NCI-H2196 (cell line): Measurements from ENCODE around the gene IL17REL.
A peak's percentile ranks its signal among the peaks of the same experiment; 100 is the strongest.

Experiments
- DNase-seq: peaks from one replicate; lab custom pipeline; 2025; ENCODE audit not compliant: unreplicated experiment; lab: John Stamatoyannopoulos, UW

IL17REL gene

DNA sequence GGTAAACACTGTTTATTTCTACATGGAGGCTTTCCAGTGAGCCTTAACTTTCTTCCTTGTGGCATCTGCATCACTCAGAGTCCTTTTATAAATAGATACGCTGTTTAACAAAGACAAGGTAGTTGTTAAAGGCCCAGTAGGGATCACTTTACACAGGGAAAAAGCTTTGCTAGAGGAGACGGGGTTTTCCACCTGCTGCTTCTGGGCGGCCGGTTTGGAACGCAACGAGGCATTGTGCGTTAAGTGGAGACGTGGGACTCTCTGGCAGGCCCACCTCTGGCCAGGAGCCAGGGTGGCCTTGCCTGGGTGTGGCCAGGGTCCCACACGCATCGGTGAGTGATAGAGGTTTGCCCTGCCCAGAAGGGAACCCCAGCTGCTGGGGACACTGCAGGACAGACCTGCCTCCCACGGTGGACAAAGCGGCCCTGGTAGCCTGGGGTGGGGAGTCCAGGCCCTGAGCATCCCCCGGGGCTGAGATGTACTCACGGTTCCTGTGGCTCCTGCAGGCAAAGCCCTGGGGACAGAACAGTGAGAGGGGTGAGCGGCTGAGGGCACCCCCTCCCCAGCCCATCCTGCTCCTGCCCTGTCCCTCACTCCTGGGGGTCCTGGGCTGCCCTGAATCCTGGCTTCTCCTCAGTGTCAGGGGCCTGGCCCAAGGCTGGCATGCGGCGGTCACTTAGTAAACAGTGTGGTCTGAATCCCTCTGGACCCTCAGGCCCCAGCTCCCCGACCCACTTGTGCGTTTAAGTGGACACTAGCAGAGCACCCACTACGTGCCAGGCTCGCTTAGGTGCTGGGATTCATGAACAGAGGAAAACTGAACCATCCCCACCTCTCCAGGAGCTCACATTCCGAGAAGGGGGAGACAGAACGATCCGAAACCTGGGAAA, 4.2 kb downstream of the IL17REL start:
- peak; percentile 58 for DNase-seq

DNA sequence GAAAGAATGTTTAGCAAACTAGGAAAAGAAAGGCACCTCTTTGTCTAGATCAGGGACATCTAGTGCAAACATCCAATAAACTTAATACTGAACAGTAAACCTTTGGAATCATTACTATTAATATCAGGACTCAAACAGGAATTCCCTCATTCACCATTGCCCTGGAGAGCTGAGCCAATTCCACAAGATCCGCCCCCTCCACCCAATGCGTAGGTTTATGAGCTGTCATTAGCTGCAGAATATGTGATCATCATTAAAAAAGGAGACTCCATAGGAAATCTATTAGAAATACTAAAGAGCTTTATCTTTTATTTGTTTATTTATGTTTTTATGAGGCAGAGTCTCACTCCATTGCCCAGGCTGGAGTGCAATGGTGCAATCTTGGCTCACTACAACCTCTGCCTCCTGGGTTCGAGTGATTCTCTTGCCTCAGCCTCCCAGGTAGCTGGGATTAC, 5.5 kb downstream of the IL17REL start:
- no peak for DNase-seq

DNA sequence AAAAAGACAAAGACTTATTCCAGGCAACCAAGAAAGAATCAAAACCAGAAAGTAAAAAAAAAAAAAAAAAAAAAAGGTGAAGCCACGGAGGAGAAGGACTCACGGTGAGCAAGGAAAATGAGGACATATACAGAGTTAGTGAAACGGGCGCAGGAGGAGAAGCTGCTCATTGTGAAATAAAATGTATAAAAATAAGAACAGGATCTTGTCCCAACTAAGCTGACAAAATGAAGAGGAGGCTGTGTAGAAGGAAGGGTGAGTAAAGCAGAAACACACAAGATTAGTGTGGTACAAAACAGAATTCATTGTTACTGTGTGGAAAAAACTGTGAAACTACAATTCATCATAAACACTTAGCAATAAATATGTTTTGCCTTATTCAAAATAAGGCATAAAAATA, 7.6 kb downstream of the IL17REL start:
- no peak for DNase-seq

DNA sequence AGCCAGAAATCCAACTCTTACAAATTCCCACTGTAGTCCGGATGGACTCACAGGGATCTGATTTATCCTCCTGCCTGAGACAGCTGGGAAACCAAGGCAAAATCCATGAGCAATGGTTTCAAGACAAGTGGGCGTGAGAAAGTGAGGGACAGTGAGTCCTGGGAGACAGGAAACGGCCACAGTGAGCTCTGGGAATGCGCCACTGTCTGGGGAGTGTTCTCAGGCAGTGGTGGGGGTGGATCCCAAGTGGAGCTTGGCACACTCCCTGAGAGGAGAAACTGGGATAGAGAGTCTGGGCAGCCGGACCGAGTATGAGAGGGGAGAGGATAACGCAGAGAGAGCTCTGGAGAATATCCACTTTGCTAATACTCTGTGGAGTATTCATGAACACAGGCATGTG, 9.8 kb downstream of the IL17REL start:
- DNase-seq = no peak

DNA sequence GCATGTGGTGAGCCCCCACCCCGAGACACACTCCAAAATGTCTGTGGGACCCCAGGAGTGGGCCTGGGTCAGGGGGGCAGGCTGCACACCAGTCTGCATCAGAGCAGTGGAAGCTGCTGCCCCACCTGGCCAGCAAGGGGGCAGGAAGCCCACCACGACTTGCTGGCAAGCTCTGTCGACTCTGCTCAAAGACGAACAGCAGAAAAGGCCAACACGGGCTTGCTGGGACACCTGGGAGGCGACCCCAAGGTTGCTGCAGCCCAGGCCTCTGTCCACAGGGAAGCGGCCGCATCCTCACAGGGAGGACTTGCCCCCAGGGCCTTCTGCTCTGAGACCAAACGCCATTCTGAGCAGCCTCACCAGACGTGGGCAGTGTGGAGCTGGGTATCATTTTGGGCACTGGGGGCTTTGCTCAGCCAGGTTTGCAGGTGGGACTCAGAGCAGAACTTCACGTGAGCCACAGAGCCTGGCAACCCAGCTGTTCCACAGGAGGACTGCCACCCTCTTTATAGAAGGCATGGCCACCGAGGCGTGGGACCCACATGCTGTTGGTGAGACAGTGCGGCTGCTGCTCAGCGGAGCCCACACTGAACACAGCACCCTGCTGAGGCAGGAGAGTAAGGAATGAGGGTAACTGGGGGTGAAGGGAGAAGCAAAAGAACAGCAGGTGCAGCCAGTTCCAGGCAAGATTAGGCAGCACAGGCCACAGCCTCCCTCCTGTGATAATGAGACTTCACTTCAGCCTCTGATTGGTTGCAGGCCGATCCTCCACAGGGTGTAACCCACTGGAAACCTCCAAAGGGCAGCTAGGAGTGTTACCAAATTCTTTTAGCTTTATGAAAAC, 11.0 kb downstream of the IL17REL start:
- no peak for DNase-seq

DNA sequence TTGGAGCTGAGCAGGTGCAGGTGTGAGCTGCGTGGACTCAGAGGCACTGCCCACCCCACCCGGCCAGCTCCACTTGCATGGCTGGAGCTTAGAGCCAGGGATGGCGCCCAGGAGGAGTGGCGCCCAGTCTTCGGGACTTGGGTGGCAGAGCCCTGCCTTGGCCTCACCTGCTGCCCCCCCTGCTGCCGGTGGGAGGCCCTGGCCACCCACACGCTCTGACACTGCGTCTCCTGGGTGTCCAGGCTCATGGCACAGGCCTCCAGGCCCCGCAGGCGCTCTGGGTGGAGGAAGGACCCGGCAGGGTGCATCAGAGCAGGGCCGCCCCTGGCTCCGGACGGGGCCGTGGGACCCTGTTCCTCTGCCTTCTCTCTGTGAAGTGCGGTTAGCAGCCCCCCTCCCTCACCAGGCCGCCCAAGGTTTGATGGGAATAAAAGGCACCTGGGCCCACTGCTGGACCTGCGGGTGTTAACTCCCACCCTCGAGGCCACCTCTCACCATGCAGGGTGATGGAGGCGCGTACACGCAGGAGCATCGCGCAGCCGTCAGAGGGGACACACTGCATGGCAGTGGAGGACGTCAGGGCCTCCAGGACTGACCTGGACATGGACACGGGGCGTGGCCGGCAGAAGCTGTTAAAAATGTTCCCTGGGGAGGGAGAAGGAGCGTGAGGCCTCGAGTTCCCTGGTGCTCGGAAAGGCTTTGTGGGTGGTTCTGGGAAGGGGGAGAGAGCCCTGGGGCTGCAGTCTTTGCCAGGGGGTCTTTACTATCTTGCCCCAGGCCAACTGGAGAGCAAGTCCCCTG, 11.8 kb downstream of the IL17REL start:
- no peak for DNase-seq

DNA sequence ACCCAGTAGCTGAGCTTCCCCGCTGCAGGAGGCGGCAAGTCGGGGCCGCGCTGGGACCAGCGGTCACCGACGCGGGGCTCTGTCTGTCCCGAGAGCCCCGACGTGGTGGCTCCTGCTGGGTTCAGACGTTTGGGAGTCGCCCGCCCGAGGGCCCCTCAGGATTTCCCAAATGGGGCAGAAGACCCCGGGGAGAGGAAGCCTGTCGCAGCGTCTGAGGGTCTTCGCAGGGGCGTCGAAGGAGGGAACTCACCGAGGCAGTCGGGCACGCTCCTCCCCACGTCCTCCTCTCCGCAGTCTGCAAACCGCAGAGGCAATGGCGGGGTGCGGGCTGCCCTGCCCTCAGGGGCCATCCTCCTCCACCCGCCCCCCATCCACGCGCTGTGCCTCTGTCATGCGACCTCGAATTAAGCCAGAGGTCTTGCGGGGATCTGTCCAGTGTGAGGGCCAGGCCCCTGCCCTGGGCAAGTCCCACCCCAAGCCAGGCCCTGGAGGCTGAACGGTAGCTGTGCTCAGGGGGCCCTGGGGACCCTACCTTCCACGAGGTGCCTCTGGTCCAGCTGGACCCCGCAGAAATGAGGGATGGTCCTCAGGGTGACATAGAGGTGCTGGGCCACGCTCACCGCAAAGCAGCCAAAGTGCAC, 12.5 kb downstream of the IL17REL start:
- no peak for DNase-seq

DNA sequence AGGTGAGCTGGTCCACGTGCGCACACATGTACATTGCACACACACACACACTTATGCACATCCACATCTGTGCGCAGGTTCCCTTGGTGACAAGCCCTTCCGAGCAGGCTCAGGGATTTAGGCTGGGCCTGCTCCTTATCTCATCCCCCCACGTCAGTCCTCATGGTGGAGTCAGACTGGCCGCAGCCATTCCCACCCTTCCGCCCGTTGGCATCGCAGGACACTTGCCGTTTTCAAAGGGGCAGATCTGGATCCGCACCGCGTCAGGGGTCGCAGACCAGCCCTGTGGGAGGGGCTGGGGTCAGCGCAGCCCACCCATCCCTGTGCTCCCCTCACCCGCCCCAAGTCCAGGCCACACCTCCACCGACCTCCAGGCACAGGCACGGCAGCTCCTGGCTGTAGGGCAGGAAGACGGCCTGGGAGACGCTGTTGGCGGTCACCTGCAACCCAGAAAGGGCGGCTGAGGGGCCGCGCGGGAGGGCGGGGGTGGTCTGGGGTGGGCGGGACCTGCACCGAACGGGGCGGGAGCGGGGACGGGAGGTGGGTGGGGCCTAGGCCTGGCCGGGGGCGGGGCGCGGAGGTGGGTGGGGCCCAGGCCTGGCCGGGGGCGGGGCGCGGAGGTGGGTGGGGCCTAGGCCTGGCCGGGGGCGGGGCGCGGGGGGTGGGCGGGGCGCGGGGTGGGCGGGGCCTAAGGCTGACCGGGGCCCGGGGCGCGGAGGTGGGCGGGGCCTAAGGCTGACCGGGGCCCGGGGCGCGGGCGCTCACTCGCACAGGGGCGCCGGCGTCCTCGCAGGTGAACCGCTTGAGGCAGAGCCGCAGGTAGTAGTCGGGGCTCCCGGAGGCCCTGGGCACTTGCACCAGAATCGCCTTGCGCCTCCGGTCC, 13.3 kb downstream of the IL17REL start:
- no peak for DNase-seq

DNA sequence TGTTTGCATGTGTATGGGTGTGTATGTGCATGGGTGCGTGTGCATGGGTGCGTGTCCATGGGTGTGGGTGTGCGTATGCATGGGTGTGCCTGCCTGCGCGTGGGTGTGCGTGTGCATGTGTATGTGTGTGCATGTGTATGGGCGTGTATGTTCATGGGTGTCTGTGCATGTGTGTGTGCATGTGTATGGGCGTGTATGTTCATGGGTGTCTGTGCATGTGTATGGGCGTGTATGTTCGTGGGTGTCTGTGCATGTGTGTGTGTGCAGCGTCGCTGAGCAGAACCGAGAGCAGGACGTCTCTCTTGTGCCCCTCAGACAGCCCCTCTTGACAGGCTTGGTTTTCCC, 13.9 kb downstream of the IL17REL start:
- DNase-seq = no peak

DNA sequence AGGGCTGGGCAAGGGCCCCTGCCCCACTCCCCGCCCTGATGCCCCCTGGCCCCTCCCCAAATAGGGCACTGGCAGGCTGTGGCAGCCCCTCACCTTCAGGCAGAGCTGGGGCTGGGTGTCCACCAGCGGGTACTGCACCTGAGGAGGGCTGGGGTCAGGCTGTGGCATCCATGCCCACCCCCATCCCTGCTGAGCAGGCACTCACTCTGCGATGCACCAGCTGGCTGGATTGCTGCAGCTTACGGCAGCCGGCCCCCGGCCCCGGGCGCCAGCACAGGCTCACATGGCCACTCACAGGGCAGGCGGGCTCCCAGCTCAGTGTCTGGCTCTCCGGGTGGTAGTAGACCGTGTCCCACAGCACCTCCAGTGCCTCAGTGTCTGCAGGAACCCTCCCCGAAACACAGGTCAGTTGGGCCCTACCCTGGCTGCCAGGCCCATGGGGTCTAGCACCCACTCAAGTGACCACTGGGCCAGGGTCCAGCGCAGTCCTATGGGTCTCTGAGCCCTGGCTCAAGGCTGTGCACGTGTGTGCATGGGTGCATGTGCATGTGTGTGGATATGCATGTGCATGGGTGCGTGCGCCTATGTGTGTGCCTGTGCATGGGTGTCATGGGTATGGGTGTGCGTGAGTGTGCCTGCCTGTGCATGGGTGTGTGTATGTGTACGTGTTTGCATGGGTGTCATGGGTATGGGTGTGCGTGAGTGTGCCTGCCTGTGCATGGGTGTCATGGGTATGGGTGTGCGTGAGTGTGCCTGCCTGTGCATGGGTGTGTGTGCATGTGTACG, 14.4 kb downstream of the IL17REL start:
- no peak for DNase-seq

DNA sequence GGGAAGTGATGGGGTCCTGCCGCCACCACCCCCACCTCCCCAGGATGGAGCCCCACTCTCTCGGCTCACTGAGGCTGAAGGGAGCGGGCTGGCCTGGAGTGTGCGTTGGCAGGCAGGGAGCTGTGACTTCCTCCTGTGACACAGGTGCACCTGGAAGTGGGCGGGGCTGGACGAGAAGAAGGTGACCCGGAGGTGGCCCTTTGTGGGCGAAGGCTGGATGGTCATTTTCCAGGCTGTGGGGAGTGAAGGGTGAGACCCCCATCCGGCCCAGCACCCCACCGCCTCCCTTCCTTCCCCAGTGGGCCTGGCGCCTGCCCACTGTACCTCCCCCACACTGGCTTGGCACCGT, 15.3 kb downstream of the IL17REL start:
- no peak for DNase-seq

DNA sequence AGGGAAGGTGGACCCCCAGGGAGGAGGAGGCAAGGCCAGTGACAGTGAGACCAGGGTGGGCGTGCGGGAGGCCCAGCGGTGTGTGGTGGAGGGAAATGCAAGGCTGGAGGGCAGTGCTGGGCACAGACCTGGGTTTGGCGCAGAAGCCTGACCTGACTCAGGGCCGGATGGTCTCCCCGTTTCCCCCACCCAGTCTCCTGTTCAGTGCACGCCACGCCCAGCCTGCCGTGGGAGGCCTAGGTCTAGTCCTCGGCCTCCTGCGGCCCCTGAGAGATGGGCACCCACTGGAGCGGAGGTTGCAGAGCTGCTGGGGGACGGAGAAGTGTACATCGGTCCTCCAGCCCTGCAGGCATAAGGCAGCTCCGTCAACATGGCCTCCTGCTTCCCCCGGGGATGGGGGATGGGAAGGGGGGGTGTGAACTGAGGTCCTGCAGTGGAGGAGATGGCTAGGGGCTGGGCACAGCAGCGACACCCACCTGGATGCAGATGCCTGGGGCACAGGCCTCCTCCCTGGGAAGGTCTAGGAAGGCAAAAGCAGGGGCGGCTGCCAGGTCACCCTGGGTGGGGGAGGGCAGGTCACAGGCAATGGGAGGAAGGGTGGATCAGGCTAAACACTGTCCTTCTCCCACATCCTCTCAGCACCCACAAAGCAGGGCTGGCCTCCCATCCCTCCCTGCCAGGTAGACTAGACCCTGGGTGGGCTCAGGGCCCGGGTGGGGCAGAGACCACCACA, 15.9 kb downstream of the IL17REL start:
- DNase-seq = no peak

DNA sequence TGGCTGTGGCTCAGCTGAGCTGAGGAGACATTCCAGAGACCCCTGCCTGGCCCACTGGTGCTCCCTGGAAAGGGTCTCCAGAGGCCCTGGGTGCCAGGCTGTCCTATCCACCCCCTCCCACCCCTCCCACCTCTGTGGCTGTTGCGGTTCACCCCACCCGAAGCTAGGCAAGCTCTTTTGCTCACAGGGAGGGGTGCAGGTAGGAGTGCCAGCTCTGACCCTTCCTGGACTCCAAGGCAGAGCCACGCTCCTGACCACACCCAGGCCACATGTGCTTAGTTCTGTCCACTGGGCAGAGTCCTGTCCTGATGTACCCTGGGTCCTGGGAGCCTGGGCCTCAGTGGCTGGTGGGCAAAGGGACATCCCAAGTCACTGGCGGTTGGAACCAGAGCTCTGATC, 16.4 kb downstream of the IL17REL start:
- no peak for DNase-seq

DNA sequence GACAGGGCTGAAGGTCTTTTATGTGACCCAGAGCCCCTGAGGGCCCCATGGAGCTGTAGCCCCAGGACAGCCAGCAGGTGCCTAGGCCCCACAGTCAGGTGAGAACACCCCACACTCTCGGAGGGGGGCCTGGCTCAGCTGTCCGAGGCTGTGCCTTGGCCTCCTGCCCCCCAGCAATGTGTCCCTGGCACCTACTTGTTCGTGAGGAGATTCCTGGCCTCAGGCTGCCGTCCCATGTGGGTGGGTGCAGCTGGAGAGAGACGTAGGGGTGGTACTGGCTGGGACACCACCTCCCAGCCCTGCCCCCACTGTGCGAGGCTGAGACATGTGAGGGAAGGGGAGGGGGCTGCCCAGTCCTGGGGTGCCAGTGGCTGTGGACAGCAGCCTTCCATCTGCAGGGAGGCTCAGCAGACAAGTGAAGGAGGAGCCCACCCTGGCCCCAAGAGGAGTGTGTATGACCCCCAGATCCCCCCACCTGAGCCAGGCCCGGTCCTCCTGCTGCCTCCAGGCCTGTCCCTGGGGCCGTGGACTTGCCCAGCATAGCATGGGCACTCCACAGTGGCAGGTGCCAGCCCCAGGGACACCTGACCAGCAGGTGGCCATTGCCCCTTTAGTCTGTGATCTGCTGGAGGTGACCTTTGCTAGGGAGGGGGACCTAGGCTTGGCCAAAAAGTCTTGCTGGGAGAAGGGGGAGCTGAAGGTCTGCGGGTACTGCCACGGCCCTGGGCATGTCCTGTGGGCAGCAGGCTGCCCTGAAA, 17.0 kb downstream of the IL17REL start:
- DNase-seq = no peak

DNA sequence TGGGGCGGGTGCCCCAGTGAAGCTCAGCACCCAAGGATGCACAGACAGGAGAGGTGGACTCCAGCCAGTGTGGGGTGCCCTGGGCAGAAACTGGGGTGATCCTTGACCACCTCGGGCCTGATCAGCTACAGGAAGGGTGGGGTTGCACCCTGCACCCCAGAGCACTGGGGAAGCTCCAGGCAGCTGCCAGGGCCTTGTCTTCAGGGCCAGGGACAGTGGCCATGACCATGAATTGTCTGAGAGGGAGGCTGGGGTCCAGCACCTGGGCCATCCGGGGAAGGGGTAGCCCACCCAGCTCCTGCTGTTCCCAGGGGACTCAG, 17.6 kb downstream of the IL17REL start:
- DNase-seq = no peak

DNA sequence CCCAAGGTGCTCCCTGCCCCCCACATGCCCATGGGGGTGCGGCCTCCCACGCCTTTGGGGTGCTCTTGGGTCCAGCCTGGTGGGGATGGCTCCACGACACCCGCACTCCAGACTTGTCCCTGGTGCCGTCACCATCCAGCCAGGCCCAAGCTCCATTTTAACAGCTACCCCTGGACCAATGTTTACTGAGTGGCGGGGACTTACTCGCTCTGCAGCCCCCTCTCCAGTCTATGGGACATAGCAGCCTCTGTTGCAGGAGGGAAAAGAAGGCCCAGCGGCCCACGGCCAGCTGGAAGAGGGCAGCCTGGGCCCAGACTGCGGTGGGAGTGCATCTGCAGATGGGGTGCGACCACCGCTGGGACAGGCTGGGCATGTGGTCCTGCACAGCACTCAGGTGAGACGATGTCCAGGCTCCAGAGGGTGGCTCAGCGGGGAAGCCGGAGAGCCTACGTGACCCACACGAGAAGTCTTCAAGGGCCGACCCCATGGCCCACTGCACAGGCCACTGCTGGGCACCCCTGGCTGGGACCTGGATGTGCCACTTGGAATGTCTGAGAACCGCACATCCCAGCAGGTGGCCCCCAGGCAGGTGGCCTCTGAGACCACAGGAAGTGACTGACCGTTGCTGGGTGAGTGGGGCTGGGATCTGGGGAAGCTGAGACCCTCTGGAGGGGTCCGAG, 18.1 kb downstream of the IL17REL start:
- DNase-seq = no peak

DNA sequence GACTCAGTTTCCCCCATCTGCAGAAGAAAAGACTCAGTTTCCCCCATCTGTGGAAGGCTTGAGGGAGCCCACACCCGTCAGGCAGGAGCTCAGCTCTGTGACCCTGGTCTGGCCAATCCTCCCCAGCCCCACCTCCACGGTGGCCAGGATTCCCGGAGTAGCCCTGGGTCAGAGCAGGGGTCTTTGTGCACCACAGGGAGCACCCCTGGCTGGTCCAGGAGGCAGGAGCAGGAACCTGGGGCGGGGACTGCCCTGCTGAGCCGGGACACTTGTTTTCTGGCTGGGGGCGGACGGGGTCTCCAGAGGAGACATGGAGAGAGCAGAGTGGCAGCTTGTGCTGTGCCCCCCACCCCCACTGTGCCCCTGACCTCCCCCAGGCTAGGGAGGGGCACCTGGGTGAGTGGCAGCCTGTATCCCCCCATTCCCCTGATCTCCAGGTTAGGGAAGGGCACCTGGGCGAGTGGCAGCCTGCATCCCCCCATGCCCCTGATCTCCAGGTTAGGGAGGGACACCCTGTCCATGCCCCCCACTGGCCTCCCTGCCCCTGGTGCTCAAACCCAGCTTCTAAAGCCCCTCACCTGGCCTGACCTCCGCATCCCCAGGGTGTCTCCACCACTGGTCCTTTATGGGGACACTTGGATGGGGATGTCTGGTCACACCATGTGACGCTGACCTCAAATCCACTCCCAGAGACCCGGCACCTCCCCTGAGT, 18.8 kb downstream of the IL17REL start:
- DNase-seq = no peak
